ENCODE results near the gene ASIC2. TPM values are rescaled to one million over a fixed set of nuclear protein-coding genes. Genes with fewer than 3 reads are reported as not detected.

ASIC2 gene
- total RNA-seq, 1 experiment from 2014 or later: not detected

DNA sequence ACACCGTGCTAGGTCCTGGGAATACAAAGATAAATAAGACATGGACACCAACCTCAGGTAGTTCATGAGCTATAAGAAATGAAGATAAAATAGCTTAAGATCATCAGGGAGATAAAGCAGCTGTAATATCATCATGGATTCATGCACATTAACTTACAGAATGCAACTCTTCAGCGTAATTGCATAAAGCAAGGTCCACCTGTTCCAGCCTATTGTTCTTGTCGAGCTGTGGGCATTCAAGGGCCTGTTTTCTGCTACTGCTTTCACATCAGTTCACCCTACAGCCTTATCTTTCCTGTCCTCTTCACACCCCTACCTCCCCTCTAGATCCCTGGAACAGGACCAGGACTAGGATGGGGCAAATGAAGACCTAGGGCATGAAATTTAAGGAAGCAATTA lies 167.5 kb downstream of the ASIC2 start:
- Histone ChIP-seq H3K9me2 (ENCODE audit: insufficient read depth) (no peaks in the 10 kb centered on the region), H3K4me3 (replicated peaks in 1 of 2; ENCODE audit: low read depth in 1 of 2, low read length in 2 of 2) (no peak overlapping the region), H3K79me2 (ENCODE audit: insufficient read depth, low read length) (no peaks in the 10 kb centered on the region), H3K27me3 (ENCODE audit: insufficient read depth, low read length) (peaks cover 51% of the 10 kb centered on the region), H4K20me1 (ENCODE audit: insufficient read depth) (no peaks in the 10 kb centered on the region), H3K9me3 (ENCODE audit: control insufficient read depth in 1 of 2, insufficient read depth in 1 of 2, low read depth in 1 of 2, low read length in 2 of 2) (no peaks in the 10 kb centered on the region), H3K4me1 (ENCODE audit: control insufficient read depth in 1 of 2, insufficient read depth in 2 of 2, low read length in 2 of 2) (no peaks in the 10 kb centered on the region), H3K36me3 (ENCODE audit: control insufficient read depth in 1 of 2, insufficient read depth in 2 of 2, low read length in 2 of 2) (no peaks in the 10 kb centered on the region), H3K9ac (ENCODE audit: low read length) (no peak overlapping the region), H3K4me2 (ENCODE audit: low read length) (no peak overlapping the region), H3K27ac (ENCODE audit: low read depth, low read length) (no peak overlapping the region), H2AFZ (ENCODE audit: low read depth, low read length, poor library complexity, severe bottlenecking) (no peak overlapping the region)
- DNase-seq (ENCODE audit: low read depth, low spot score) (no peak), ATAC-seq (no peak)
- intact Hi-C loops (cut with micrococcal nuclease): no loop called here
- TF ChIP-seq ZBTB33 (IDR thresholded peaks at IDR 0.05; ENCODE audit: extremely low read depth, insufficient replicate concordance, low read length) (no peak), RAD21 (IDR thresholded peaks at IDR 0.05; ENCODE audit: low read depth) (no peak), SIN3A (IDR thresholded peaks at IDR 0.05; ENCODE audit: low read depth) (no peak), JUND (IDR thresholded peaks at IDR 0.05) (no peak), YY1 (IDR thresholded peaks at IDR 0.05; ENCODE audit: extremely low read depth, insufficient replicate concordance, low read depth, low read length) (no peak), POLR2AphosphoS5 (IDR thresholded peaks at IDR 0.05; ENCODE audit: low read depth, low read length) (no peak), TCF7L2 (IDR thresholded peaks at IDR 0.05; ENCODE audit: borderline replicate concordance, extremely low read depth, insufficient read depth, insufficient read length) (no peak), SP1 (IDR thresholded peaks at IDR 0.05; ENCODE audit: low read depth) (no peak), CBX3 (IDR thresholded peaks at IDR 0.05; ENCODE audit: low read depth) (no peak)
- POLR2A ChIA-PET: no interaction called here
- CTCF ChIA-PET: no interaction called here
- no TSS peak for BruUV-seq (replicated peaks)
- RAD21 ChIA-PET (ENCODE audit: low non-redundant PET in 1 of 2, low total read pairs in 2 of 2, uncharacterized antibody in 2 of 2, unreplicated experiment in 2 of 2): no interaction called here
